Measurements from ENCODE around the gene CADM3.

DNA sequence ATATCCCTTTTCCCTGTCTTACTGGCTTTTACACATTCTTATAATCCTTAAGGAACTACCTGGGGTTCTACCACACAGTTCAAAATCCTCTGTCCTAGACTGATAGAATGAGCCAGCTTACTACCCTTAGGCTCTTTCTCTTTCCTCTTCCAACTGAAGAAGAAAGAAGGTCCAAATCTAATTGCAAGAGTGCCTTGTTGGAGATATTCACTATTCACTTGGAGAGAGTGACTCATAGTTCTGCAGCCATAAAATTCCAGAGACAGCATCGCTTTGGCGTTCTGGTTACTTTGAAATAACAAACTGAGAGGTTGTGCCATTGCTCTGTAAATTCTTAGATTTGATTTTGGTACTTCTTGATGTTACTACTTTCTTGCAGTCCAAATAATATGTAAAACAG is 4.2 kb downstream of the CADM3 start:
- no peak for TF ChIP-seq CTCF (IDR thresholded peaks at IDR 0.05)
- TF ChIP-seq, protein P1, sequence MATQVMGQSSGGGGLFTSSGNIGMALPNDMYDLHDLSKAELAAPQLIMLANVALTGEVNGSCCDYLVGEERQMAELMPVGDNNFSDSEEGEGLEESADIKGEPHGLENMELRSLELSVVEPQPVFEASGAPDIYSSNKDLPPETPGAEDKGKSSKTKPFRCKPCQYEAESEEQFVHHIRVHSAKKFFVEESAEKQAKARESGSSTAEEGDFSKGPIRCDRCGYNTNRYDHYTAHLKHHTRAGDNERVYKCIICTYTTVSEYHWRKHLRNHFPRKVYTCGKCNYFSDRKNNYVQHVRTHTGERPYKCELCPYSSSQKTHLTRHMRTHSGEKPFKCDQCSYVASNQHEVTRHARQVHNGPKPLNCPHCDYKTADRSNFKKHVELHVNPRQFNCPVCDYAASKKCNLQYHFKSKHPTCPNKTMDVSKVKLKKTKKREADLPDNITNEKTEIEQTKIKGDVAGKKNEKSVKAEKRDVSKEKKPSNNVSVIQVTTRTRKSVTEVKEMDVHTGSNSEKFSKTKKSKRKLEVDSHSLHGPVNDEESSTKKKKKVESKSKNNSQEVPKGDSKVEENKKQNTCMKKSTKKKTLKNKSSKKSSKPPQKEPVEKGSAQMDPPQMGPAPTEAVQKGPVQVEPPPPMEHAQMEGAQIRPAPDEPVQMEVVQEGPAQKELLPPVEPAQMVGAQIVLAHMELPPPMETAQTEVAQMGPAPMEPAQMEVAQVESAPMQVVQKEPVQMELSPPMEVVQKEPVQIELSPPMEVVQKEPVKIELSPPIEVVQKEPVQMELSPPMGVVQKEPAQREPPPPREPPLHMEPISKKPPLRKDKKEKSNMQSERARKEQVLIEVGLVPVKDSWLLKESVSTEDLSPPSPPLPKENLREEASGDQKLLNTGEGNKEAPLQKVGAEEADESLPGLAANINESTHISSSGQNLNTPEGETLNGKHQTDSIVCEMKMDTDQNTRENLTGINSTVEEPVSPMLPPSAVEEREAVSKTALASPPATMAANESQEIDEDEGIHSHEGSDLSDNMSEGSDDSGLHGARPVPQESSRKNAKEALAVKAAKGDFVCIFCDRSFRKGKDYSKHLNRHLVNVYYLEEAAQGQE (IDR thresholded peaks at IDR 0.05; ENCODE audit: insufficient read depth in 1 of 2, low read depth in 2 of 2, low read length in 1 of 2), result no peak
- no peak for TF ChIP-seq POLR2AphosphoS5 (IDR thresholded peaks at IDR 0.05; ENCODE audit: low read depth, low read length)
- no peak for TF ChIP-seq SIN3A (IDR thresholded peaks at IDR 0.05; ENCODE audit: borderline replicate concordance, insufficient read depth, low read depth, low read length)
- no peak for TF ChIP-seq TCF7L2 (IDR thresholded peaks at IDR 0.05; ENCODE audit: low read depth, low read length)
